HG02973 (cell line): ENCODE measurements around the gene BRD4.
A peak's percentile ranks its signal among the peaks of the same experiment; 100 is the strongest.
"Not testable (repeated sequence)": the region's sequence is repeated elsewhere in the genome, so short reads cannot be mapped to it uniquely, and the experiment has no call there.

ENCODE experiments used
- ATAC-seq: cut with Tn5 transposase; IDR thresholded peaks from one replicate; pipeline ENCODE4 v1.9.1; 2021; ENCODE audit warnings: moderate library complexity; ENCODE audit not compliant: unreplicated experiment

Gene BRD4

DNA sequence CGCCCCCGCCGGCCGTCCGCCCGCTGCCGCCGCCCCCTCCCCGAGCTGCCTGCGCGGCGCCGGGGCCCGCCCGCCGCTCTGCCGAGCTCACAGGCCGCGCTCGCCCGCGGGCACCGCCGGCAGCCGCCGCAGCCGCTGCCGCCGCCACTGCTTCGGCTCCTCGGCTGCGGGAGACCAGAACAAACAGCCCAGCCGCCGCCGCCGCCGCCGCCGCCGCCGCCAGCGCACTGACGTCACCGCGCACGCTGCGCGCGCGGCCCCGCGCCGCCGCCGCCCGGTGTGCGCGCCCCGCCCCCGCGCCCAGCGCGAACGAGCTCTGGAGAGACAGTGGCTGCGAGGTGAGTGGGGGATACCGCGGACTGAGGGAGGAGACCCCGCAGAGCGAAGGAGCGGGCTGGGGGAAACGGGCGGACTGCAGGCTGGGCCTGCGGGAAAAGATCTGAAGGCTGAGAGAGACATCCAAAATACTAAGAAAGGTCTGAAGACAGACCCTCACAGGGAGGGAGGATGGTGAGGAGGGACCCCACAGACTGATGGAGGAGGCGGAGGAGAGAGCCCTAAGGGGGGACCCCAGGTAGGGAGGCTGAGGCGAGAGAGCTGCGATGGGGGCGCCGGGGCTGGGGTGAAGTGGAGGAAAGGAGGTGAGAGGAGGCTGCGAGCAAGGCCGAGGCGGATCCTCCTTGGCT lies at the start of gene BRD4:
Gene BRD4, minus strand, starts transcription at position 229 of the 686 bp plus-strand sequence. CDS start 59,440 bp downstream, outside the sequence.
- peak; percentile 44 for ATAC-seq

- ATAC-seq = no peak
Observed at GRCh38 chr19:15381864-15382263, 49.5 kb upstream of the BRD4 start.

DNA sequence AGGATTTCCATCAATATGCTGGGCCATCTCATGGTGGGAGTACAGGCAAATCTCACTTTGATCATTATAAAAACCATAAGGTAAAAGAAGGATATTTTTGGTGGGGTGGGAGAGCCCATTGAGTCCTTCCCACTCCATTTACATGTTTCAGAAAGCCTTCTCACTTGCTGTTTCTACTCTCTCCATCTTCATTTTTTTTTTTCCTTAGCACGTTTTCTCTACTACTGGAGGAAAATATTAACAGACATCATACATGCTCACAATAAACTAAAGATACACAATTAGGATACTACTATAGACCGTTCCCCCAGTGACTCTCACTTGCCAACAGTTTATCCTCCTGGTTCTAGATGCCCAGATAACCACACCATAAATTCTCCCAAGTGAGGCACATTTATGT lies 49.1 kb upstream of the BRD4 start:
- no peak for ATAC-seq

DNA sequence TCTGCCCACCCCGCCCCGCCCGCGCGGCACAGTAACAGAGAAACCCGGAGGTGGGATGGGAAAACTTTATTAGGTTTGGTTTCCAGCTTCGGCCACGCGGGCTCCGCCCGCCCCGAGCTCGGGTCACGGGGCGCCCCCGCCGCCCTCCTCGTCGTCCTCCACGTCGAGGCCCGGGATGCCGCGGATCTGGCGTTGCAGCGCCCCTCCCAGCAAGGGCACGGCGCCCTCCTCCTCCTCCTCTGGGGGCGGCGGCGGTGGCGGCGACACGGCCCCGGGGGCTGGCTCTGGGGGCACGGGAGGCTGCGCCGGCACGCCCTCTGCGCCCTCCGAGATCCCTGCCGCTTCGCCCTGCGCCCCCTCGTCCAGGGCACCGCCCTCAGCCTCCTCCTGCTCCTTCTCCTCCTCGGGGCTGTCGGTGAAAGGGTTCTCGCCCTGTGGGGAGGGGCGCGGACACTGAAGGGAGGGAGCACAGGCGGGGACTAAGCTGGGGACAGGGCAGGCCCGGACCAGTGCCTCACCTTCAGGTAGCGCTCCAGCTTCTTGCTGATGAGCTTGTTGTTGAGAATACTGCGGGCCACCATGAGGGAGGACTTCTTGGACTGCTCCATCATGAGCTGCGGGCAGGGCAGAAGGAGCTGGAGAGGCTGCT lies 47.8 kb upstream of the BRD4 start:
- ATAC-seq = peak; percentile 19

- ATAC-seq = peak; percentile 79
Observed at GRCh38 chr19:15379083-15379998, 47.0 kb upstream of the BRD4 start, which contains the start of gene AKAP8. Gene AKAP8, minus strand, starts transcription at chr19:15379787. Its CDS starts 56 bp downstream, at chr19:15379731.

DNA sequence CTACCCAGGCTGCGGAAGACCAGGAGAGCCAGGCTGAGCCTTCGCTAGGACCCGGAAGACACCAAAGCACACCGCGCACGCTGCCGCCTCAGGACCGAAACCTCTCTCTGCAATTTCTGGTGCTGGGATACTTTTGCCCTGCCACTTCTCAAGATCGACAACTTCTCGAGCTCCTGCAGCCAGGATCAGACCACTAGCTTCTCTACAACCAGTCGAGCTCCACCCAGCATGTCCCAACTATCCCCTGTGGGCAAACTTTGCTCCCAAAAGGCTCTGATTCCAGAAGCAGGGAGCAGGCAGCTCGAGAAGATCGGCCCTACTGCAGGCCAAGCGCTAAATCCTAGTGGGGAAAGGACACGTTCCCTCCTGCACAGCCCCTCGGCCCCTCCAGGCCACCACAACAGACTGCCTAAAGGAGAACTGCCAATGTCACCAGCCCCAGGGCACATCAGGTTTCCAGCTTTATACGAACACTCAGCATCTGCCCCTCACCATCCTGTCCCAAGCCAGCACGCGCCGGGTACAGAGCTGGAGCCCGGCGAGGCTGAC lies 46.3 kb upstream of the BRD4 start:
- no peak for ATAC-seq

DNA sequence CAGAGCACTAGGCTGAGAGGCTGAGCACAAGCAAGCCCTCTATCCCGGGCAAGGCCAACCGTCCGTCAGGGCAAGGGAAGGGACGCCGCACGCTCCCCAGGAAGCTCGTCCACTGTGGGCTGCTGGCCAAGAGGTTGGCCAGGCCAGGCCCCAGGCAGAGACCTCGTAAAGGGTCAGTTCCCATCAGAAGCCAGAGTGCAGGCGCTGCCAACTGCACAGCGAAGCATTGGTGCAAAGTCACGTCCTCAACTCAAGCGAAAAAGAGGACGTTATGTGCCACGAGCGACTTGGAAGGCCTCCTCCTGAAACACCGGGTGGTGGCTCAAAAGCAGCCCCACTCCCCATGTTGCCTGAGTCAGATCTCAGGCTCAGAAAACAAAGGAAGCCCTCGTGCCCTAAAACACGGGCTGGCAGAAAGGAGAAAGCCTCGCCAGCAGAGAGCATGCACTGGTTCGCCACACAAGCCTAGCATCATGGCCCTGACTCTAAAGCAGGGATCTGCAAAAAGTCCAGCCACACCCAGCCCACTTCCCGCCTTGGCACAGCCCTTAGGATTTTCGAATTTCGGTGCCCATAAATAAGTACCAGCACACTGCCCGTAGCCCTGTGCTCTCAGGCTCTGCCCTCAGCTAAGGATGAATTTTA lies 42.6 kb upstream of the BRD4 start:
- no peak for ATAC-seq

DNA sequence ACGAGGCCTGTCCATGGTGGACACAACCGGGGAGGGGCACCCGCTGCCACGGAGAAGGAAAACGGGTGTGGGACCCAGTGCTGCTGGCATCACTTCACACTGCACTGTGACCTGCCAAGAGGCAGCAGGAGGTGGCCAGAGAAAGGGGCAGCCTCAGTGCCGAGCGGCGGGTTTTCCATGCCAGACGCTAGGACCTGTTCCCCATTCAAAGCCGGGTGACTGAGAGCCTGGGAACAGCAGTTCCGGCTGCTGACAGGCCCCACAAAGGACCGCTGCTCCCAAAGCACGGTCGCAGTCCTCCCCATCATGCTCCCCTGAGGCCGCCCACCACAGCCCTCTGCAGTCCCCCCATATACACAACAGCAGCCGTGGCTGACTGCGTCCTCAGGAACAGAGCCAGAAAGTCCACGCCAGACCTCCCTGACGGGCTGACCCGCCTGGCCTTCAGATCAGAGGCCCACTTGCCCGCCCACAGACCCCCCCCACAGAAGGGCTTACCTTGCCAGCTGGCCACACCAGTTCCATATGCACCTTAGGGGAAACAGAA lies 41.8 kb upstream of the BRD4 start:
- ATAC-seq = no peak

DNA sequence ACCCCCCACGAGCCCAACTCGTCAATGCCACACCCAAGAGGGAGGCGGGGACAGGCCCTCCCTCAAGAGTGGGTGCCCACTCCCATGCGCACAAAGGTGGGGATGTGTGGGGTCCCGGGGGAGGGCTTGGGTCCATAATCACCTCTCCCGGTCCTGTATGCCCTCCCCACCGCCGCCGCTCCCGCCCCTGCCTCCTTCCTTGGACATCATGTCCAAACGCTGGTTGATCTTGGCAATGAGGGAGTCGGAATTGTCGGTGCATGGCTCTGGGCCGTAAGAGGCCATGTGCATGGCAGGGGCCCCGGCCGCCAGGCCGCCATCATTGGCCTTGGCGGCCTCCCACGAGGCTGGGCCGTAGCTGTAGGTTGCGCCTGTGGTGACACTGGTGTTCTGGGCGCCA lies 41.3 kb upstream of the BRD4 start:
- no peak for ATAC-seq

- no peak for ATAC-seq
Observed at GRCh38 chr19:15372891-15373301, 40.6 kb upstream of the BRD4 start.

- ATAC-seq = no peak
Observed at GRCh38 chr19:15372470-15372869, 40.1 kb upstream of the BRD4 start.

DNA sequence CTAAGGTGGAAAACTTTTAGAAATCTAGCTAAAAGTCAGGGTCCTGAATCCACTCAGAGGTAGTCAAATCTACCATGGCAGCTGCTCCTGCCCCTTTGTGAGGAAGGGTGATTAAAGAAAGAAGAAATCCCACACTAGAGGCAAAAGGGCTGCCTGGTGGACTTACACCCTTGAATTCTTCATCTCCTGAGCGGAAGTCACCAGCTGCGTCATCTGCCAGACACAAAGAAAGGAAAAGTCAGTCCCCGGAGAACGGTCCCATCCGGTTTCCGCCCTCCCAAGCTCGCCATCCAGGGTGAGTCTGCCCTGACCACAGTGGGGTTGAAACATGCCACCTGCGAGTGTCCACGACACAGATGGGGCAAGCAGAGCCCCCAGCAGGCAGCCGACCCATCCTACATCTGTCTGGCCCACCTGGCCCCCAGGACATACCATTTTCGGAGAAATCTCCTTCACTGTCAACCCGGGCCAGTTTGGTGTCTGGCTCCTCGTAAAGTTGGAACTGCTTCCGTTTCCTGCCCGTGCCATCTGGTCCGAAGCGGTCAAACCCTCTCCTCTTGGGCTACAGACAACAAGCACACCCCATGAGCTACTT lies 39.5 kb upstream of the BRD4 start:
- ATAC-seq = no peak

DNA sequence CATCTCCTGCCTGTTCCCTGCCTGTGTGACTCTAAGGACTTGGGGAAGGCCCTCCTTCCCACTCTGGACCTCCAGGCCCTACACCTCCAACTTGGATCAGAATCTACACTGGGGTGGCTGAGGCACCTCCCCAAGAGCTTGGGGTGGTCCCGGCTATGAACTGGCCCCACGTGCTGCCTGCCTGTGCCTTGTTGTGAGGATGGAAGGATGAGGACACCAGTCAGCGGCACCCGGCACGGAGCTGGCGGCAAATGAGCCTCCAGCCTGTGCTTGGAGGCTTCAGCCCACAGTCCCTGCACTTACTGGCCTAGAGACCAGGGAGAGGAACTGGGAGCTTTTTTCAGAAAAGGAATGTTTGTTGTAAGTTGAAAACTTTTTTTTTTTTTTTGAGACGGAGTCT lies 38.8 kb upstream of the BRD4 start:
- ATAC-seq = no peak

DNA sequence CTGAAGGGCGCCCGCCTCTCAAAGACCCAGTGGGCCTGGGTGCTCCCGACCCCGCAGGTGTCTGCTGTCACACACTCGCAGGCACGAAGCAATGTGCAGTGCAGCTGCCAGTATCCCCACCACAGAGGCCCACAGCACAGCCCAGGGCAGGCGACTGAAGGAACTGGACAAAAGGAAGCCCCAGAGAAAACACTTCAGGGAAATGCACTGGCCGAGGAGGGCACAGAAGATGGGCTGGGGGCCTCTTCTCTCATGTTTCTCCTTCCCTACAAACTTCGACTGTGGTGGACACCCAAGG lies 37.2 kb upstream of the BRD4 start:
- no peak for ATAC-seq

DNA sequence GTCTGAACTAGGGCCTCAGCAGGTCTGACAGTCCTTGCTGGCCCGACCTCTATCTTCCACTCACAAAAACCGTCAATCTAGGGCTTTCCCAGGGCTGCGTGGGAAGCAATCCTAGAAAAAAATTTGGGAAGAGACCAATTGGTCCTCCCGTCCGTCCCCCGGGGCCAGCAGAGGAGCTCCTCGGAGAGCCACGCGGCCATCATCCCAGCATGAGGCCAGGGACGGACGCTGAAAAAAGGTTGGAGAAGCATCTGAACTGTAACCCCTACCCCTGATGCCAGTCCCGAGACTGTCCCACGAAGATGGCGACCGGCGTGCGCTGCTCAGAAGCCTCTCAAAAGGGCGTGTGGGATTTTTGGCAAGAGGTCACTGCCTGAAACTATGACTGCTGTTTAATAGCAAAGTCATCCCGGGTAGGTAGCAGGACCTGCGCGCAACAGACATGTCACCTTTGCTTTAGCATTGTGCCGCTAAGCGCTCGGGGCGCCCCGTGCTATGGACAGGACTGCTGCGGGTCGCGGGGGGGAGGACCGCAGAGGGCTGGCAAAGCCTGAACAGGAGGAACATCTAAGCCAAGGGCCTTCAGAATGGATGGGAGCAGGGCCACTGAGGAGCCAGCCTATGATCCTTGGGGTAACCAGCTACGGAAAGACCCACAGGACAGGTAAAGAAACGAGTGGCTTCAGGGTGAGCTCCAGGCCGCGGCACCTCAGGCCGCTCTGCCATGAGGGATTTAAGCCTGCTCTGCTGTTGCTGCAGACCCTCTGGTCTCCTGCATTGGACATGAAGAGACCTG lies 36.7 kb upstream of the BRD4 start:
- ATAC-seq = no peak

- no peak for ATAC-seq
Observed at GRCh38 chr19:15368051-15368632, 35.8 kb upstream of the BRD4 start.

DNA sequence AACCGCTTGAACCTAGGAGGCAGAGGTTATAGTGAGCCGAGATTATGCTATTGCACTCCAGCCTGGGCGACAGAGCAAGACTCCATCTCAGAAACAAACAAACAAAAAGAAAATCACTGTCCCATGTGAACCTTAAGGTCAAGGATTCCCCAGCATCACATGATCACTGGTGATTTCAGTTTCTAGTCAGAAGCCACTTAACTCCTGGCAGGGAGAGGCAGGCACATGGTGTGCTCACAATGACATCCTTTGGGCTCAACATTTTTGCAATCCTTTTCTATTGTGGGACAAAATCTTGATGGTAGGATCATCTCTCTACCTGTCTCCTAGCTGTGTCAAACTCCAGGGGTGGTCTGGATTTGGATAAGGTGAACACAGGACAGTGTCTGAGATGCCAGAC lies 35.1 kb upstream of the BRD4 start:
- ATAC-seq = no peak

DNA sequence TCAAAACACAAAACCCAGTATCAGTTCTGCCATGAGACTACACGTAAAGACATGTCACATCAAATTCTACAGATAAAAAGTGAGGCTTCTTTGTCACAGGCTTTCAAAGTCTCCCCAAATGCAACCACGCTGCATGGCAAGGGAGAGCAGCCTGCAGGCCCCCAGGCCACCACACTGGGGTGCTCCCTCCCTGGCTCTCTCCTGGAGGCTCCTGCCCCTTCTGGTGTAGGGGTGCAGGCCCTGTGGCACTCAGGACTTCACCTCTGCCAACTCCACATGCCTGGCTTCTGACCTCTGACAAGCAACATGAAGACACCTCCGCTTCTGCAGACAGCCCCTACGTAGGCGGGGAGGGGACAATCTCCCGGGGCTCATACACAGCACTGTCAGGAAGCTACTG lies 32.9 kb upstream of the BRD4 start:
- ATAC-seq = no peak

- not testable (repeated sequence) for ATAC-seq
Observed at GRCh38 chr19:15363791-15364190, 31.5 kb upstream of the BRD4 start.
